ENCODE results near the gene RCAN1. TPM values are rescaled to one million over a fixed set of nuclear protein-coding genes. Genes with fewer than 3 reads are reported as not detected.

The RCAN1 gene
- total RNA-seq, 6 donors from 2014 or later, result 24.7 to 36.2 (median 29.4) TPM

DNA sequence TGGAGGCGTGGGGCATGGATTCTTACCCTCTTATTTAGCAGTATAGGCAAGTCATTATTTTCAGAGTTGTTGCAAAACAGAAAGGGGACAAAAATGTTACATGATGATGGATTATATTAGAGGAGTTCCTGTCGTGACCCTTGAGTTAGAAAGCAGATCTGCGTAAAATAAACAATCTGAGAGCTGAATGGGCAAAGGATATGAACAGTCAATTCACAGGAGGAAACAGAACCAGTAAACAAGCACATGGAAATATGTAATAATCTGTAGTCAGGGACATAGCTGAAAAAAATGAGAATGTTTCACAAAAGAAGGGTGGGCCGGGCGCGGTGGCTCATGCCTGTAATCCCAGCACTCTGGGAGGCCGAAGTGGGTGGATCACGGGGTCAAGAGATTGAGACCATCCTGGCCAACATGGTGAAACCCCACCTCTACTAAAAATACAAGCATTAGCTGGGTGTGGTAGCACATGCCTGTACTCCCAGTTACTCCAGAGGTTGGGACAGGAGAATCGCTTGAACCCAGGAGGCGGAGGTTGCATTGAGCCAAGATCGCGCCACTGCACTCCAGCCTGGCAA, 20.9 kb downstream of the RCAN1 start:
- WGBS, 2 donors, result 67 to 70% methylated on average over 12 of the region's 12 CpGs
- Histone ChIP-seq H3K27me3 (no peaks in the 10 kb centered on the region), H3K4me3 (no peak overlapping the region), H3K9me3 (no peaks in the 10 kb centered on the region), H3K27ac (peak overlapping the region; percentile 44 to 78 (median 66)), H3K36me3 (no peaks in the 10 kb centered on the region), H3K4me1 (peaks cover 37 to 62% (median 54%) of the 10 kb centered on the region in 4 donors)
- TF ChIP-seq POLR2A (IDR thresholded peaks at IDR 0.05), result no peak
- TF ChIP-seq EP300 (IDR thresholded peaks at IDR 0.05), result peak in 3 of 4 donors; percentile 16 to 84 (median 81)
- TF ChIP-seq POLR2AphosphoS5 (IDR thresholded peaks at IDR 0.05), result peak; percentile 24 to 66
- DNase-seq (peak; percentile 29 to 50), ATAC-seq (ENCODE audit: low FRiP score in 2 of 2) (no peak)

DNA sequence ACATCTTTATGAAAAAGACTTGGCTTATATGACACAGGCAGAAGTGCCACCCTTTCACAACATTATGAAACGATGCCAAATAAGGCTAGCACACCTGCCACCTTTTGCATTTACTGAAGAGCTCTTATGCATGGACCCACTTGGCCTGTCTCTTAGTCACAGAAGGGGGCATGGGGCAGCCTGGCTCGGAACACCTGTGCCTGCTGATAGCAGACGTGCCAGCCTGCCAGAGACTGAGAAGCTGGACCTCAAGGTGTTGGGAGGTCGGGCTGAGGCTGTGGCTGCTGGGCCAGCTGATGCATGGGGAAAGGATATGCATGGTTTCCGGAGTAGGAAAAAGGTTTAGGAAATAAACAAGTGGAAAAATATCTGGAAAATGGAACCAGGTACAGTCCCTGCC, 21.5 kb downstream of the RCAN1 start:
- H3K27me3 ChIP-seq, result no peaks in the 10 kb centered on the region
- TF ChIP-seq POLR2A (IDR thresholded peaks at IDR 0.05), result no peak
- TF ChIP-seq, protein P1, sequence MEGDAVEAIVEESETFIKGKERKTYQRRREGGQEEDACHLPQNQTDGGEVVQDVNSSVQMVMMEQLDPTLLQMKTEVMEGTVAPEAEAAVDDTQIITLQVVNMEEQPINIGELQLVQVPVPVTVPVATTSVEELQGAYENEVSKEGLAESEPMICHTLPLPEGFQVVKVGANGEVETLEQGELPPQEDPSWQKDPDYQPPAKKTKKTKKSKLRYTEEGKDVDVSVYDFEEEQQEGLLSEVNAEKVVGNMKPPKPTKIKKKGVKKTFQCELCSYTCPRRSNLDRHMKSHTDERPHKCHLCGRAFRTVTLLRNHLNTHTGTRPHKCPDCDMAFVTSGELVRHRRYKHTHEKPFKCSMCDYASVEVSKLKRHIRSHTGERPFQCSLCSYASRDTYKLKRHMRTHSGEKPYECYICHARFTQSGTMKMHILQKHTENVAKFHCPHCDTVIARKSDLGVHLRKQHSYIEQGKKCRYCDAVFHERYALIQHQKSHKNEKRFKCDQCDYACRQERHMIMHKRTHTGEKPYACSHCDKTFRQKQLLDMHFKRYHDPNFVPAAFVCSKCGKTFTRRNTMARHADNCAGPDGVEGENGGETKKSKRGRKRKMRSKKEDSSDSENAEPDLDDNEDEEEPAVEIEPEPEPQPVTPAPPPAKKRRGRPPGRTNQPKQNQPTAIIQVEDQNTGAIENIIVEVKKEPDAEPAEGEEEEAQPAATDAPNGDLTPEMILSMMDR (IDR thresholded peaks at IDR 0.05), result no peak
- TF ChIP-seq EP300 (IDR thresholded peaks at IDR 0.05), result no peak
- TF ChIP-seq POLR2AphosphoS5 (IDR thresholded peaks at IDR 0.05), result no peak
- H3K36me3 ChIP-seq, result no peaks in the 10 kb centered on the region
- H3K9me3 ChIP-seq, result no peaks in the 10 kb centered on the region
- ATAC-seq (ENCODE audit: low FRiP score in 2 of 2) (peak in 1 of 2 donors; percentile 41), DNase-seq (peak in 1 of 2 donors; percentile 56)
- WGBS, 2 donors, result 40 to 62% methylated on average over 5 of the region's 5 CpGs
- no peak overlapping the region for H3K4me3 ChIP-seq
- peak overlapping the region; percentile 58 to 78 (median 70) for H3K27ac ChIP-seq
- H3K4me1 ChIP-seq, result peaks cover 37 to 60% (median 54%) of the 10 kb centered on the region in 4 donors

DNA sequence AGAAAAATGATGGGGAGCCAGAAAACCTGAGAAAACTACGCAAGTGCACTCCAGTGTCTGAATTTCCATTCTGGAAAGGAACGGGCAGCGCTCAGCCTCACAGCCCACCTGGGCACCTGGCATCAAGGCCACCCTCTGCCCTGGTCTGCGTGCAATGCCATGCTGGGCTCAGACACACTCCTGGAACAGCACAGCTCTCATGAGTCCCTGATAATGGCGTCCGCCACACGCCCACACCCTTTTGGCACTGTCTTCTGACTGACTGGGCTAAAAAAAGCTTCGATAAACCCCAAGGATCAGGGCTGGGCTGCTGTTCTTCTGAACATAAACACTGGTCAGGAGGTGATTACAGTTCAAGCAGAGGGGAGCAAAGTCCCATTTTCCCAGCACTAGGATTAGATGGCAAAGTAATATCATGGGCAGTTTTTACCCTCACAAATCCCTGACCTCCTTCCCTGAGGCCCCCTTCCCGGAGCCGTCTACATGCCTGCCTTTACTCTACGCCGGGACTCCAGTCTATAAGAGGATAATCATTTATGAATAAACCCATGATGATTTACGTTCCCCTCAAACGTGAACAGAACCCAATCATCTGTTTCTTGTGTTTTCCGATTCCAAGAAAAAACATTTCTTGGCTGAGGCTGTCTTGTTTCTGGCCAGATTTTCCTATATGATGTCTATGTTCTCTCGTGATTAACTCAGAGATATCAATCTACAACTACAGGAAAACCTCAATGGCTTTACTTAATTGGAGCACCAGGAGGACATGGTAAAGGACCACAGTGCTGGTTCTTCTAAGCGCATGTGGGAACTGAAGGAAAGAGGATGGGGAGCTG, 22.6 kb downstream of the RCAN1 start:
- Histone ChIP-seq H3K4me1 (peaks cover 37 to 60% (median 54%) of the 10 kb centered on the region in 4 donors), H3K27ac (peak overlapping the region; percentile 58 to 78 (median 70)), H3K9me3 (no peaks in the 10 kb centered on the region), H3K27me3 (no peaks in the 10 kb centered on the region), H3K36me3 (no peaks in the 10 kb centered on the region), H3K4me3 (no peak overlapping the region)
- TF ChIP-seq, protein P1 (IDR thresholded peaks at IDR 0.05), result no peak
- TF ChIP-seq POLR2AphosphoS5 (IDR thresholded peaks at IDR 0.05), result peak in 1 of 2 donors; percentile 70
- WGBS, 2 donors, result 50 to 53% methylated on average over 14 to 17 of the region's 17 CpGs
- DNase-seq, result peak in 1 of 2 donors; percentile 25
- peak in 1 of 2 donors; percentile 73 for ATAC-seq (ENCODE audit: low FRiP score in 2 of 2)

DNA sequence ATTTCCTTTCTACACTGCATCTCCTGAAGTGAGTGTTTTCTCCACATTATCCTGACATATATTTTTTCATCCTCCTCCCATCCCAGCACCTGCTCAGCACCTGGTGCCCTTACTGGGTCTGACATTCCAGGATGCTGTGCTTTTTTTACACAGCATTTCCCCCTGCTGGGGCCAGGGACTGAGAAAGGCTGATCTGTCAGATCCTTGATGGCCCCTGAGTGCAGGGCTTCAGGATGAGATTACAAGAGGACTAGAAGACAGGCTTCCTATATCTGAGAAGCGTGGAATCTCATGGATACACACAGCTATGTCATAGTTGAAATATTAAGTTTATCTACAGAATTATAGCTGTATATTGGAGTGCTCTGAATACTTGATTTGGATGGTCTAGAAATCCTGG, 24.4 kb downstream of the RCAN1 start:
- H3K27me3 ChIP-seq, result no peaks in the 10 kb centered on the region
- H3K4me1 ChIP-seq, result peaks cover 37 to 51% (median 40%) of the 10 kb centered on the region in 4 donors
- no peak for ATAC-seq (ENCODE audit: low FRiP score in 2 of 2)
- WGBS, 2 donors, result 86 to 100% methylated on average over 1 of the region's 1 CpG
- H3K9me3 ChIP-seq, result no peaks in the 10 kb centered on the region
- TF ChIP-seq, protein P1 (IDR thresholded peaks at IDR 0.05), result no peak
- TF ChIP-seq POLR2AphosphoS5 (IDR thresholded peaks at IDR 0.05), result no peak
- H3K4me3 ChIP-seq, result no peak overlapping the region
- peak overlapping the region in 2 of 4 donors; percentile 74 to 78 for H3K27ac ChIP-seq
- no peaks in the 10 kb centered on the region for H3K36me3 ChIP-seq
- DNase-seq, result no peak

DNA sequence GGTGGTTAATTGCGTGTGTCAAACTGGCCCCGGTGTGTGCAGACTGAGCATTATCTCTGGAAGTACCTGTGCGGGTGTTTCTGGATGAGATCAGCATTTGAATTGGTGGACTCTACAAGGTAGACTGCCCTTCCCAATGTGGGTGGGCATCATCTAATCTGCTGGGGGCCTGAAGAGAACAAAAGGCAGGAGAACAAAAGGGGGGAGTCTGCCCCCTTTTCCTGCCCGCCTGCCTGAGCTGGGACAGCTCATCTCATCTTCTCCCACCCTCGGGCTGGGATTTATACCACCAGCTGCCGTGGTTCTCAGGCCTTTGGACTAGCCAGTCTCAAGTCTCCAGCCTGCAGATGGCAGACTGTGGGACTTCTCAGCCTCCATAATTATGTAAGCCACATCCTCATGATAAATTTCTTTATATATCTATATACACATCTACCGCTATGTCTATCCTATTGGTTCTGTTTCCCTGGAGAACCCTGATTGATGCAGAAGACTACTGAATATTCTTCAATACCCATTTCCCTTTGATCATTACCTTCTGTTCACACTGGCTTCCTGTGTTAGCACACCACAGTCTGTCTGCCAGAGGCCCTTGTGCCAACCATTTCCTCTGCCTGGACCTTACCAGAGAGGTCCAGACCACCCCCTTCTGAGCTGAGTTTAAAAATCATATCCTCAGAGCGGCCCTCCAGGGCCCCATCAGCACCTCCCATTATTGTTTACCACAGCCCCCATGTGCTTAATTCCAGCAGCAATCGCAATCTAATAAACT, 25.2 kb downstream of the RCAN1 start:
- Histone ChIP-seq H3K9me3 (no peaks in the 10 kb centered on the region), H3K36me3 (no peaks in the 10 kb centered on the region), H3K4me3 (no peak overlapping the region), H3K27ac (peak overlapping the region; percentile 16 to 78 (median 48)), H3K27me3 (no peaks in the 10 kb centered on the region), H3K4me1 (peaks cover 29 to 47% (median 34%) of the 10 kb centered on the region in 4 donors)
- ATAC-seq (ENCODE audit: low FRiP score in 2 of 2), result no peak
- WGBS, 2 donors, result 73 to 77% methylated on average over 9 of the region's 9 CpGs
- TF ChIP-seq EP300 (IDR thresholded peaks at IDR 0.05), result no peak
- TF ChIP-seq POLR2A (IDR thresholded peaks at IDR 0.05), result no peak
- TF ChIP-seq POLR2AphosphoS5 (IDR thresholded peaks at IDR 0.05), result no peak
- TF ChIP-seq, protein P1 (IDR thresholded peaks at IDR 0.05), result no peak
- DNase-seq, result no peak
